HCT116 (cell line): Measurements from ENCODE around the gene PTPRQ. TPM values are rescaled to one million over a fixed set of nuclear protein-coding genes. Genes with fewer than 3 reads are reported as not detected.

Experiments used
- ATAC-seq: fragments of 200-7000 bp; cut with Tn5 transposase; 2 replicates; pipeline ENCODE4 v1.9.1; 2020; ENCODE audit warnings: mild to moderate bottlenecking, moderate library complexity
- BruUV-seq: library from RNA; stranded (reverse); fragments of 400-500 nt; replicated peaks from 2 replicates; lab custom pipeline; 2021; lab: Mats Ljungman, UMichigan
- CTCF ChIA-PET: fragments of 300-600 bp; sonication (Branson Sonifier 250); formaldehyde crosslinking; loops from one replicate; lab custom pipeline; 2021; ENCODE audit warnings: antibody characterized with exemption; lab: Charles Lee
- POLR2A ChIA-PET: fragments of 300-600, 350-600 bp; sonication (Branson Sonifier 250); formaldehyde crosslinking; loops from one replicate; lab custom pipeline; 2021; ENCODE audit warnings: antibody characterized with exemption; lab: Charles Lee
- RAD21 ChIA-PET, 2 experiments: fragments of 300-600 bp; sonication (Branson Sonifier 250); formaldehyde crosslinking; loops; one replicate each; lab custom pipeline; 2023; ENCODE audit warnings: low total read pairs in 2 of 2; ENCODE audit not compliant: uncharacterized antibody in 2 of 2, unreplicated experiment in 2 of 2, low non-redundant PET in 1 of 2; lab: Charles Lee
- DNase-seq: peaks from one replicate; pipeline ENCODE4 v3.0.0-alpha.2; 2010; ENCODE audit warnings: low read depth, low spot score
- H2AFZ ChIP-seq: fragments of 200-600 bp; shearing (Covaris generic), sonication (generic); 2 replicates; pipeline ENCODE4 v1.6.1; 2017; ENCODE audit warnings: low read depth, mixed run types, mixed read lengths, antibody characterized with exemption, low read length; ENCODE audit not compliant: poor library complexity, severe bottlenecking
- H3K27ac ChIP-seq: 2 replicates; pipeline ENCODE4 v1.5.1; 2012; ENCODE audit warnings: low read depth, low read length
- H3K27me3 ChIP-seq: fragments of 200-600 bp; sonication (generic); 2 replicates; pipeline ENCODE4 v1.6.1; 2016; ENCODE audit warnings: mixed run types, low read length, mixed read lengths; ENCODE audit not compliant: insufficient read depth
- H3K36me3 ChIP-seq, 2 experiments: fragments of 200-500 bp in 1 of 2; fragments of 200-600 bp in 1 of 2; sonication (Bioruptor generic) in 1 of 2; sonication (generic) in 1 of 2; 2 replicates each; pipeline versions ENCODE4 v1.5.1 to v1.6.1; 2014 to 2016; ENCODE audit warnings: low read length in 2 of 2, inconsistent platforms in 1 of 2, mixed read lengths in 1 of 2, mixed run types in 1 of 2; ENCODE audit not compliant: insufficient read depth in 2 of 2, control insufficient read depth in 1 of 2
- H3K4me1 ChIP-seq, 2 experiments: fragments of 200-600 bp in 1 of 2; sonication (generic) in 1 of 2; 2 replicates each; pipeline versions ENCODE4 v1.5.1 to v1.6.1; 2012 to 2017; ENCODE audit warnings: low read length in 2 of 2, inconsistent platforms in 1 of 2, mild to moderate bottlenecking in 1 of 2, mixed read lengths in 1 of 2, mixed run types in 1 of 2, moderate library complexity in 1 of 2; ENCODE audit not compliant: insufficient read depth in 2 of 2, control insufficient read depth in 1 of 2
- H3K4me2 ChIP-seq: fragments of 200-600 bp; sonication (generic); 2 replicates; pipeline ENCODE4 v1.6.1; 2017; ENCODE audit warnings: mixed run types, low read length, mixed read lengths
- H3K4me3 ChIP-seq, 2 experiments: fragments of 200-600 bp in 1 of 2; sonication (generic) in 1 of 2; replicated peaks in 1 of 2; 2 replicates each; pipeline ENCODE4 v1.5.1; 2011 to 2016; ENCODE audit warnings: low read length in 2 of 2, control low read depth in 1 of 2, low read depth in 1 of 2, mild to moderate bottlenecking in 1 of 2, mixed read lengths in 1 of 2, mixed run types in 1 of 2
- H3K79me2 ChIP-seq: fragments of 200-600 bp; sonication (generic); 2 replicates; pipeline ENCODE4 v1.6.1; 2017; ENCODE audit warnings: mild to moderate bottlenecking, mixed run types, low read length, moderate library complexity, mixed read lengths; ENCODE audit not compliant: insufficient read depth
- H3K9ac ChIP-seq: fragments of 200-600 bp; sonication (generic); 2 replicates; pipeline ENCODE4 v1.6.1; 2016; ENCODE audit warnings: low read length, mixed read lengths
- H3K9me2 ChIP-seq: fragments of 200-600 bp; sonication (generic), shearing (Covaris generic); 2 replicates; pipeline ENCODE4 v1.6.1; 2017; ENCODE audit warnings: mixed run types, mild to moderate bottlenecking, moderate library complexity; ENCODE audit not compliant: insufficient read depth
- H3K9me3 ChIP-seq, 2 experiments: fragments of 200-500 bp in 1 of 2; fragments of 200-600 bp in 1 of 2; sonication (Bioruptor generic) in 1 of 2; sonication (generic) in 1 of 2; 2 replicates each; pipeline ENCODE4 v1.6.1; 2014 to 2017; ENCODE audit warnings: low read length in 2 of 2, mixed read lengths in 2 of 2, inconsistent platforms in 1 of 2, low read depth in 1 of 2, mild to moderate bottlenecking in 1 of 2, mixed run types in 1 of 2, moderate library complexity in 1 of 2; ENCODE audit not compliant: control insufficient read depth in 1 of 2, insufficient read depth in 1 of 2
- H4K20me1 ChIP-seq: fragments of 200-600 bp; sonication (generic), shearing (Covaris generic); 2 replicates; pipeline ENCODE4 v1.6.1; 2017; ENCODE audit warnings: mixed run types, mild to moderate bottlenecking, moderate library complexity; ENCODE audit not compliant: insufficient read depth
- CBX3 ChIP-seq: IDR thresholded peaks from 2 replicates; pipeline ENCODE4 v1.6.1; 2012; ENCODE audit warnings: low read depth
- CEBPB ChIP-seq: IDR thresholded peaks from 2 replicates; pipeline ENCODE4 v1.6.1; 2012; ENCODE audit warnings: low read depth
- POLR2A ChIP-seq: IDR thresholded peaks from 2 replicates; pipeline ENCODE4 v1.7.0; 2011; ENCODE audit warnings: borderline replicate concordance; ENCODE audit not compliant: insufficient read depth, insufficient read length; ENCODE audit errors: extremely low read depth
- POLR2AphosphoS5 ChIP-seq: IDR thresholded peaks from 2 replicates; pipeline ENCODE4 v1.6.1; 2011; ENCODE audit warnings: mild to moderate bottlenecking, low read depth, low read length, moderate library complexity
- RAD21 ChIP-seq: IDR thresholded peaks from 2 replicates; pipeline ENCODE4 v1.6.1; 2012; ENCODE audit warnings: low read depth, mild to moderate bottlenecking
- SP1 ChIP-seq: IDR thresholded peaks from 2 replicates; pipeline ENCODE4 v1.6.1; 2012; ENCODE audit warnings: low read depth
- SRF ChIP-seq: IDR thresholded peaks from 2 replicates; pipeline ENCODE4 v1.6.1; 2012; ENCODE audit warnings: low read depth
- ZNF274 ChIP-seq: fragments of 200-500 bp; sonication (Bioruptor generic); IDR thresholded peaks from 2 replicates; pipeline ENCODE4 v1.6.1; 2014; ENCODE audit warnings: mild to moderate bottlenecking, low read depth, low read length, inconsistent platforms
- intact Hi-C: fragments of 100-400 bp; cut with micrococcal nuclease; formaldehyde crosslinking; loops from 2 replicates; pipeline ENCODE4 v1.10.0; 2022
- total RNA-seq: library from RNA; stranded (reverse); gene quantifications from one replicate; pipeline ENCODE4 v1.2.1, GENCODE V29; 2021; ENCODE audit not compliant: unreplicated experiment
- TF ChIP-seq, protein P1 (sequence below): IDR thresholded peaks from 2 replicates; pipeline ENCODE4 v1.6.1; 2011; ENCODE audit warnings: mild to moderate bottlenecking, low read length, moderate library complexity; ENCODE audit not compliant: insufficient replicate concordance; ENCODE audit errors: extremely low read depth

The PTPRQ gene
- total RNA-seq, 1 experiment from 2014 or later, result not detected

DNA sequence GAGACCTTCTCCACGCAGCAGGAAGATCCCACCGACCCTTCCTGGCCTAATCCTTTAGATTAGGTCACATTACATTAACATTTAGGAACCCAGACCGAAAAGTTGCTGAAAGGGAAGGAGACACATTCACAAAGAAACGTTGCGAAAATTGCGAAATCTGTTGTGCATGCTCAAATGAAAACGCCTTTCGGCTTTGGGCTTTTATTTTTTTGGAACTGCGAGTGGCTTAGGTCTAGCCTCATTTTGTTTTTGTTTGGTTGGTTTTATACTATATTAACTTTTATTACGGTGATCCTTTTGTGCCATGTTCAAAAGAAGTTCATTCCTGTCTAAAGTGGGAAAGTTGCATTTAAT, 264.9 kb downstream of the PTPRQ start:
- Histone ChIP-seq H3K36me3 (no peaks in the 10 kb centered on the region), H3K27ac (no peak overlapping the region), H3K9me3 (no peaks in the 10 kb centered on the region), H2AFZ (no peak overlapping the region), H3K9me2 (no peaks in the 10 kb centered on the region), H4K20me1 (no peaks in the 10 kb centered on the region), H3K4me1 (no peaks in the 10 kb centered on the region), H3K4me3 (no peak overlapping the region), H3K27me3 (0 out of 2 replicates have a peak, but pooled peaks cover 5% of the 10 kb centered on the region), H3K4me2 (no peak overlapping the region), H3K79me2 (no peaks in the 10 kb centered on the region), H3K9ac (no peak overlapping the region)
- ChIA-PET CTCF (no interaction called here), POLR2A (no interaction called here), RAD21 (no interaction called here)
- intact Hi-C loops, result no loop called here
- BruUV-seq, result no TSS peak
- TF ChIP-seq SP1, result no peak
- TF ChIP-seq RAD21, result no peak
- no peak for TF ChIP-seq CBX3
- TF ChIP-seq POLR2AphosphoS5, result no peak
- no peak for TF ChIP-seq POLR2A
- TF ChIP-seq, protein P1, sequence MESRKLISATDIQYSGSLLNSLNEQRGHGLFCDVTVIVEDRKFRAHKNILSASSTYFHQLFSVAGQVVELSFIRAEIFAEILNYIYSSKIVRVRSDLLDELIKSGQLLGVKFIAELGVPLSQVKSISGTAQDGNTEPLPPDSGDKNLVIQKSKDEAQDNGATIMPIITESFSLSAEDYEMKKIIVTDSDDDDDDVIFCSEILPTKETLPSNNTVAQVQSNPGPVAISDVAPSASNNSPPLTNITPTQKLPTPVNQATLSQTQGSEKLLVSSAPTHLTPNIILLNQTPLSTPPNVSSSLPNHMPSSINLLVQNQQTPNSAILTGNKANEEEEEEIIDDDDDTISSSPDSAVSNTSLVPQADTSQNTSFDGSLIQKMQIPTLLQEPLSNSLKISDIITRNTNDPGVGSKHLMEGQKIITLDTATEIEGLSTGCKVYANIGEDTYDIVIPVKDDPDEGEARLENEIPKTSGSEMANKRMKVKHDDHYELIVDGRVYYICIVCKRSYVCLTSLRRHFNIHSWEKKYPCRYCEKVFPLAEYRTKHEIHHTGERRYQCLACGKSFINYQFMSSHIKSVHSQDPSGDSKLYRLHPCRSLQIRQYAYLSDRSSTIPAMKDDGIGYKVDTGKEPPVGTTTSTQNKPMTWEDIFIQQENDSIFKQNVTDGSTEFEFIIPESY, result no peak
- TF ChIP-seq ZNF274, result no peak
- no peak for TF ChIP-seq SRF
- no peak for TF ChIP-seq CEBPB
- ATAC-seq (no peak), DNase-seq (no peak)
